HEK293 (cell line): ENCODE measurements around the gene DCAF10.

Source experiments
- CTCF ChIP-seq: fragments of 450-650 bp; formaldehyde crosslinking; IDR thresholded peaks from 2 replicates; pipeline ENCODE4 v1.5.1; 2016; ENCODE audit warnings: missing biosample characterization, missing genetic modification characterization
- PRDM1 ChIP-seq: fragments of 450-650 bp; formaldehyde crosslinking; IDR thresholded peaks from 2 replicates; pipeline ENCODE4; 2016; ENCODE audit warnings: missing biosample characterization, missing genetic modification characterization
- YY1 ChIP-seq: fragments of 450-650 bp; formaldehyde crosslinking; IDR thresholded peaks from 2 replicates; pipeline ENCODE4 v1.5.1; 2018; ENCODE audit warnings: missing biosample characterization, missing genetic modification characterization
- ZBTB21 ChIP-seq: fragments of 450-650 bp; formaldehyde crosslinking; IDR thresholded peaks from 2 replicates; pipeline ENCODE4 v1.5.1; 2017; ENCODE audit warnings: missing biosample characterization, missing genetic modification characterization
- ZNF639 ChIP-seq: fragments of 450-650 bp; formaldehyde crosslinking; IDR thresholded peaks from 2 replicates; pipeline ENCODE4 v1.5.1; 2016; ENCODE audit warnings: missing biosample characterization, missing genetic modification characterization
- ZNF768 ChIP-seq: fragments of 450-650 bp; formaldehyde crosslinking; IDR thresholded peaks from 2 replicates; pipeline ENCODE4 v1.5.1; 2018; ENCODE audit warnings: missing biosample characterization, mild to moderate bottlenecking, missing genetic modification characterization

GRCh38 chr9:37776328-37776727, 24.3 kb upstream of the DCAF10 start:
- TF ChIP-seq PRDM1 (tag by site-specific recombination) (no peak), ZNF768 (tag by site-specific recombination) (no peak), CTCF (no peak), ZBTB21 (tag by site-specific recombination) (no peak), ZNF639 (no peak), YY1 (tag by site-specific recombination) (no peak)
